ENCODE measurements around the gene AKNA. TPM values are rescaled to one million over a fixed set of nuclear protein-coding genes. Genes with fewer than 3 reads are reported as not detected.
"Not testable (repeated sequence)": the region's sequence is repeated elsewhere in the genome, so short reads cannot be mapped to it uniquely, and the experiment has no call there.

AKNA gene
- polyA plus RNA-seq, 4 donors, result 3.4 to 22.0 (median 12.8) TPM

DNA sequence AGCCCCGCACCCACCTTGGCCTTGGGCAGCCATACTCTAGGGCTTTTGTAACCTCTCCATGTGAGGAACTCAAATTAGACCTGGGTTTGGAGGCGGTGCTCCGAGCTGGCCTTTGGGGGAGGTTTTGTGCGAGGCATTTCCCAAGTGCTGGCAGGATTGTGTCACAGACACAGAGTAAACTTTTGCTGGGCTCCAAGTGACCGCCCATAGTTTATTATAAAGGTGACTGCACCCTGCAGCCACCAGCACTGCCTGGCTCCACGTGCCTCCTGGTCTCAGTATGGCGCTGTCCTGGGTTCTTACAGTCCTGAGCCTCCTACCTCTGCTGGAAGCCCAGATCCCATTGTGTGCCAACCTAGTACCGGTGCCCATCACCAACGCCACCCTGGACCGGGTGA is 58.2 kb downstream of the AKNA start, which contains the start of gene ORM2:
Gene ORM2, plus strand, starts transcription at position 245 of the 398 bp plus-strand sequence. Its CDS starts 36 bp downstream, at position 281.
- FAIRE-seq; DNase-seq; H3K36me3 ChIP-seq (ENCODE audit: control insufficient read depth in 3 of 3, insufficient read depth in 2 of 3, low read depth in 1 of 3, low read length in 3 of 3); H3K4me1 ChIP-seq (ENCODE audit: control insufficient read depth in 3 of 3, insufficient read depth in 2 of 3, low read depth in 1 of 3, low read length in 2 of 3); H3K27ac ChIP-seq (ENCODE audit: low read depth in 1 of 3, low read length in 2 of 3); H3K4me3 ChIP-seq (ENCODE audit: low read depth in 1 of 3, low read length in 3 of 3); H3K27me3 ChIP-seq (ENCODE audit: control insufficient read depth in 3 of 3, insufficient read depth in 3 of 3, low read length in 3 of 3); H3K9me3 ChIP-seq (ENCODE audit: control insufficient read depth in 2 of 2, insufficient read depth in 1 of 2, low read depth in 1 of 2, low read length in 1 of 2): not testable (repeated sequence)
- WGBS, 3 donors, result 67 to 100% methylated on average over 1 of the region's 10 CpGs; no CpG with 5 or more reads in 1 of the 3 donors

- H3K9me3 ChIP-seq (ENCODE audit: control insufficient read depth in 2 of 2, insufficient read depth in 1 of 2, low read depth in 1 of 2, low read length in 1 of 2); DNase-seq; FAIRE-seq; H3K36me3 ChIP-seq (ENCODE audit: control insufficient read depth in 3 of 3, insufficient read depth in 2 of 3, low read depth in 1 of 3, low read length in 3 of 3); H3K4me3 ChIP-seq (ENCODE audit: low read depth in 1 of 3, low read length in 3 of 3); H3K27ac ChIP-seq (ENCODE audit: low read depth in 1 of 3, low read length in 2 of 3); H3K27me3 ChIP-seq (ENCODE audit: control insufficient read depth in 3 of 3, insufficient read depth in 3 of 3, low read length in 3 of 3); H3K4me1 ChIP-seq (ENCODE audit: control insufficient read depth in 3 of 3, insufficient read depth in 2 of 3, low read depth in 1 of 3, low read length in 2 of 3): not testable (repeated sequence)
- 77 to 82% (median 79%) methylated on average over 9 to 11 of the region's 12 CpGs for WGBS, 3 donors
Measured at GRCh38 chr9:114328937-114329624, 58.7 kb downstream of the AKNA start.

GRCh38 chr9:114328357-114328820 is 59.4 kb downstream of the AKNA start:
- H3K27me3 ChIP-seq (ENCODE audit: control insufficient read depth in 3 of 3, insufficient read depth in 3 of 3, low read length in 3 of 3); H3K36me3 ChIP-seq (ENCODE audit: control insufficient read depth in 3 of 3, insufficient read depth in 2 of 3, low read depth in 1 of 3, low read length in 3 of 3); H3K4me1 ChIP-seq (ENCODE audit: control insufficient read depth in 3 of 3, insufficient read depth in 2 of 3, low read depth in 1 of 3, low read length in 2 of 3); H3K27ac ChIP-seq (ENCODE audit: low read depth in 1 of 3, low read length in 2 of 3); FAIRE-seq; H3K9me3 ChIP-seq (ENCODE audit: control insufficient read depth in 2 of 2, insufficient read depth in 1 of 2, low read depth in 1 of 2, low read length in 1 of 2); H3K4me3 ChIP-seq (ENCODE audit: low read depth in 1 of 3, low read length in 3 of 3): not testable (repeated sequence)
- WGBS, 3 donors, result 65 to 81% (median 73%) methylated on average over 10 of the region's 10 CpGs
- DNase-seq, result peak in 1 of 2 donors; percentile 32

GRCh38 chr9:114327749-114328148 is 60.0 kb downstream of the AKNA start:
- Histone ChIP-seq H3K9me3 (ENCODE audit: control insufficient read depth in 2 of 2, insufficient read depth in 1 of 2, low read depth in 1 of 2, low read length in 1 of 2) (peaks cover 0 to 7% of the 10 kb centered on the region in 2 donors), H3K27me3 (ENCODE audit: control insufficient read depth in 3 of 3, insufficient read depth in 3 of 3, low read length in 3 of 3) (no peaks in the 10 kb centered on the region), H3K36me3 (ENCODE audit: control insufficient read depth in 3 of 3, insufficient read depth in 2 of 3, low read depth in 1 of 3, low read length in 3 of 3) (no peaks in the 10 kb centered on the region), H3K4me1 (ENCODE audit: control insufficient read depth in 3 of 3, insufficient read depth in 2 of 3, low read depth in 1 of 3, low read length in 2 of 3) (peaks cover 0 to 4% (median 0%) of the 10 kb centered on the region in 3 donors), H3K4me3 (ENCODE audit: low read depth in 1 of 3, low read length in 3 of 3) (no peak overlapping the region), H3K27ac (ENCODE audit: low read depth in 1 of 3, low read length in 2 of 3) (no peak overlapping the region)
- DNase-seq (no peak), FAIRE-seq (no peak)
- 89 to 96% (median 94%) methylated on average over 8 of the region's 8 CpGs for WGBS, 3 donors

GRCh38 chr9:114325684-114326254 is 62.0 kb downstream of the AKNA start:
- DNase-seq; H3K27me3 ChIP-seq (ENCODE audit: control insufficient read depth in 3 of 3, insufficient read depth in 3 of 3, low read length in 3 of 3); H3K9me3 ChIP-seq (ENCODE audit: control insufficient read depth in 2 of 2, insufficient read depth in 1 of 2, low read depth in 1 of 2, low read length in 1 of 2); FAIRE-seq; H3K4me1 ChIP-seq (ENCODE audit: control insufficient read depth in 3 of 3, insufficient read depth in 2 of 3, low read depth in 1 of 3, low read length in 2 of 3); H3K27ac ChIP-seq (ENCODE audit: low read depth in 1 of 3, low read length in 2 of 3); H3K4me3 ChIP-seq (ENCODE audit: low read depth in 1 of 3, low read length in 3 of 3); H3K36me3 ChIP-seq (ENCODE audit: control insufficient read depth in 3 of 3, insufficient read depth in 2 of 3, low read depth in 1 of 3, low read length in 3 of 3): not testable (repeated sequence)
- WGBS, 3 donors, result 77 to 80% (median 78%) methylated on average over 3 of the region's 3 CpGs

DNA sequence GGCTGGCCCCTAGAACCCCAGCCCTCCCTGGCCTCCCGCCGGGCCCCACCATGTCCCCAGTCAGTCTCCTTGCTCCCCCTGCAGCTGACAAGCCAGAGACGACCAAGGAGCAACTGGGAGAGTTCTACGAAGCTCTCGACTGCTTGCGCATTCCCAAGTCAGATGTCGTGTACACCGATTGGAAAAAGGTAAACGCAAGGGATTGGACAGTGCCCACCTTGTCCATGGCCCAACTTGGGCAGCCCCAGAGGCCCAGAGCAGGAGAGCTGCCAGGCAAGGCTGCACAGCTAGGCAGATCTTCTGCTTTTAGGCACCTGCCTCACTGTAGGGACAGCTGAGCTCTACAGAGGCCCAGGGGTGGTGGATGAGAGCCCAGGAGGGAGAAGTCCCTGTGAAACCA is 62.8 kb downstream of the AKNA start:
- FAIRE-seq; H3K4me1 ChIP-seq (ENCODE audit: control insufficient read depth in 3 of 3, insufficient read depth in 2 of 3, low read depth in 1 of 3, low read length in 2 of 3); H3K36me3 ChIP-seq (ENCODE audit: control insufficient read depth in 3 of 3, insufficient read depth in 2 of 3, low read depth in 1 of 3, low read length in 3 of 3); H3K27me3 ChIP-seq (ENCODE audit: control insufficient read depth in 3 of 3, insufficient read depth in 3 of 3, low read length in 3 of 3); H3K4me3 ChIP-seq (ENCODE audit: low read depth in 1 of 3, low read length in 3 of 3); H3K9me3 ChIP-seq (ENCODE audit: control insufficient read depth in 2 of 2, insufficient read depth in 1 of 2, low read depth in 1 of 2, low read length in 1 of 2); H3K27ac ChIP-seq (ENCODE audit: low read depth in 1 of 3, low read length in 2 of 3); DNase-seq: not testable (repeated sequence)
- WGBS, 3 donors, result 84 to 95% (median 89%) methylated on average over 6 to 7 of the region's 9 CpGs

GRCh38 chr9:114324492-114324891 is 63.3 kb downstream of the AKNA start:
- H3K27ac ChIP-seq (ENCODE audit: low read depth in 1 of 3, low read length in 2 of 3), result no peak overlapping the region
- no peaks in the 10 kb centered on the region for H3K36me3 ChIP-seq (ENCODE audit: control insufficient read depth in 3 of 3, insufficient read depth in 2 of 3, low read depth in 1 of 3, low read length in 3 of 3)
- DNase-seq (no peak), FAIRE-seq (no peak)
- peaks cover 0 to 7% of the 10 kb centered on the region in 2 donors for H3K9me3 ChIP-seq (ENCODE audit: control insufficient read depth in 2 of 2, insufficient read depth in 1 of 2, low read depth in 1 of 2, low read length in 1 of 2)
- H3K27me3 ChIP-seq (ENCODE audit: control insufficient read depth in 3 of 3, insufficient read depth in 3 of 3, low read length in 3 of 3), result no peaks in the 10 kb centered on the region
- WGBS, 3 donors, result 85 to 99% (median 88%) methylated on average over 8 of the region's 8 CpGs
- no peak overlapping the region for H3K4me3 ChIP-seq (ENCODE audit: low read depth in 1 of 3, low read length in 3 of 3)
- H3K4me1 ChIP-seq (ENCODE audit: control insufficient read depth in 3 of 3, insufficient read depth in 2 of 3, low read depth in 1 of 3, low read length in 2 of 3), result peaks cover 0 to 4% (median 0%) of the 10 kb centered on the region in 3 donors

- H3K9me3 ChIP-seq (ENCODE audit: control insufficient read depth in 2 of 2, insufficient read depth in 1 of 2, low read depth in 1 of 2, low read length in 1 of 2); H3K36me3 ChIP-seq (ENCODE audit: control insufficient read depth in 3 of 3, insufficient read depth in 2 of 3, low read depth in 1 of 3, low read length in 3 of 3); H3K27me3 ChIP-seq (ENCODE audit: control insufficient read depth in 3 of 3, insufficient read depth in 3 of 3, low read length in 3 of 3); H3K4me3 ChIP-seq (ENCODE audit: low read depth in 1 of 3, low read length in 3 of 3); H3K27ac ChIP-seq (ENCODE audit: low read depth in 1 of 3, low read length in 2 of 3); DNase-seq; H3K4me1 ChIP-seq (ENCODE audit: control insufficient read depth in 3 of 3, insufficient read depth in 2 of 3, low read depth in 1 of 3, low read length in 2 of 3); FAIRE-seq: not testable (repeated sequence)
- 78 to 82% (median 78%) methylated on average over 6 of the region's 6 CpGs for WGBS, 3 donors
Measured at GRCh38 chr9:114323849-114324248, 63.9 kb downstream of the AKNA start.
